ENCODE measurements around the gene KCNG2.
"Not testable (repeated sequence)": the region's sequence is repeated elsewhere in the genome, so short reads cannot be mapped to it uniquely, and the experiment has no call there.

Gene KCNG2

DNA sequence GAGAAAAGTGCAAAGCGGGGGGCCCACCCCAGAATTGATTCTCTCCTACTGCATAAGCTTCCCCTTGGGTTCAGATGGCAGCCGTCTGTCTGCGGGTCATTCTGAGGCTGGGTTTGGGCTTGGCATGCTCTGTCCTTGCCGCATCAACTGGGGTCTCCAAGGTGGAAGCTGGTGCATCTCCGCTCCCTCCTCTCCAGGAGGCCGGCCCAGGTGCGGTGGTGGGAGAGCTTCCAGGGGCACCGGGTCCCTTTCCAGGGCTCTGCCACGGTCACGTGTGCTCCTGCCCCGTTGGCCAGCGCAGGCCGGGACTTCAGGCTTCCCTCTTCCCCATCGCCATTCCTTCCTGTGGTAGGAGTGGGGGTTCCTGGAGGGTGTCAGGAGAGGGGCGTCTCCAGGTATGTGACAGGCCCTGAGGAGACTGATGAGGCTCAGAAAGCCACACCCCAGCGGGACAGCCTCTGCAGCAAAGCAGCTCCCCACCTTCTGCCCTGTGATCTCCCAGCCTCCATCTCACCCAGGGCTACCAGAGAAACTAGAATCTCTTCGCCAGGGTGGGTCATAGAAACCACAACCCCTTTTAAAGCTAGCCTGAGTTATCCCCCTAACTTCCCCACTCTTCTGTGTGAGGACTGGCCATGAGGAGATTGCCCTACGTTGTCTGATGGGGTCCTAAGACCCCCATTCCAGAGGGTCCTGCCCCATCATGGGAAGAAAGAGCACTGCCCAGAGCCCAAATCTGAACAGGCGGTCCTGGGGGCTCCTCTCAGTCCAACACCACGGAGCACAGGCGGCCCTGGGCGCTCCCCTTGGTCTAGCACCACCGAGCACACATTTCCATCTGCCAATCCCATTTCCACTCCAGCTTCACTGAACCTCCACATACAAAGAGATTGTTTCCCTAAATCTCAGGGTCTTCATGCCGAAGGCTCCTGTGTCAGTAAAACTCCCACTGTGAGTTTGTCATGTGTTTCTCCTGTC, 77.1 kb downstream of the KCNG2 start:
- Histone ChIP-seq H3K36me3 (ENCODE audit: control insufficient read depth, insufficient read depth, low read length) (no peaks in the 10 kb centered on the region), H3K4me3 (ENCODE audit: extremely low read depth, insufficient read depth, low read length, poor library complexity, severe bottlenecking) (no peak overlapping the region), H3K9me3 (ENCODE audit: control insufficient read depth, low read length) (no peaks in the 10 kb centered on the region), H3K4me1 (ENCODE audit: control insufficient read depth, insufficient read depth, low read length, poor library complexity, severe bottlenecking) (no peaks in the 10 kb centered on the region), H3K27ac (ENCODE audit: low read depth, low read length, severe bottlenecking) (no peak overlapping the region)
- 87 to 88% methylated on average over 11 to 20 of the region's 24 CpGs for WGBS, 2 experiments (ENCODE audit: insufficient coverage in 2 of 2)

DNA sequence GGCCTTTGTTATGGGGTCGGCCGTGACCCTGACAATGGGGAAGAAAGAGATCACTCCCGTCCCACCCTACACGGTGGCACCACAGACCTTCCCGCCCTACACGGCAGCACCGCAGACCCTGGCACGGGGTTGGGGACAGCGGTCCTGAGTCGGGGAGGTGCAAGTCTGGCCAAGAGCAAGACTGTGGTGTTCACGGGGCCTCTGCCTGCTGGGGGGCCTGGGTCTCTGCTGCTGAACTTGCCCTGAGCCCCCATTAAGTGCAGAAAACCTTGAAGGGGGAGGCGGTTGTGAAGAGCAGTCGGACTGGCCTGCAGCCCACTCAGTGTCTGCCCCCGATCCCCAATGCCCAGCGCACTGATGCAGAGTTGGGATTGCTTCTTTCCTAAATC, 77.8 kb downstream of the KCNG2 start:
- Histone ChIP-seq H3K27ac (ENCODE audit: low read depth, low read length, severe bottlenecking) (no peak overlapping the region), H3K36me3 (ENCODE audit: control insufficient read depth, insufficient read depth, low read length) (no peaks in the 10 kb centered on the region), H3K4me3 (ENCODE audit: extremely low read depth, insufficient read depth, low read length, poor library complexity, severe bottlenecking) (no peak overlapping the region), H3K4me1 (ENCODE audit: control insufficient read depth, insufficient read depth, low read length, poor library complexity, severe bottlenecking) (no peaks in the 10 kb centered on the region), H3K9me3 (ENCODE audit: control insufficient read depth, low read length) (no peaks in the 10 kb centered on the region)
- 76 to 91% methylated on average over 15 of the region's 15 CpGs for WGBS, 2 experiments (ENCODE audit: insufficient coverage in 2 of 2)

DNA sequence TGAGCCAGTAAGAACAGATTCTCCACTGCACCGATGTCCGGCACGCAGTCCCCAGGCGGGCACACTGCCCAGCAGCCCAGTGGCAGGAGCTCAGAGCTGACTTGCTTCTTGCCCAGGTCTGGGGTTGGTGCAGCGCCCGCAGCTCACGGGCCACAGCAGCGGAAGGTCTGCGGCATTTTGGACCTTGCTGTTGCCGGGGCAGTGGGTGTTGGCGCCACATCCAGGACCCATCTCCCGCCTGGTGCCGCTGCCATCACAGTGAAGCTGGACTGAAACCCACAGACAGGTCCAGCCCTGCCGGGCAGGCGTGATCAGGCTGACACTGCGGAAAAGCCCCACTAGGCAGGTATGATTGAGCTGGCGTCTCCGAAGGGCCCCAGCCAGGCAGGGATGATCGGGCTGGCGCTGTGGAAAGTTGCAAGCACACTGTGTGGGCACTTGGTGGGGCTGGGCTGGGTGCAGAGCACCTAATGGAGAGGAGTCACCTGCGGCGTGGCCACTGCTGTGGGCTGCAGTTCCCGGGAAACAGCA, 78.3 kb downstream of the KCNG2 start:
- no peak overlapping the region for H3K4me3 ChIP-seq (ENCODE audit: extremely low read depth, insufficient read depth, low read length, poor library complexity, severe bottlenecking)
- 80 to 81% methylated on average over 23 of the region's 23 CpGs for WGBS, 2 experiments (ENCODE audit: insufficient coverage in 2 of 2)

DNA sequence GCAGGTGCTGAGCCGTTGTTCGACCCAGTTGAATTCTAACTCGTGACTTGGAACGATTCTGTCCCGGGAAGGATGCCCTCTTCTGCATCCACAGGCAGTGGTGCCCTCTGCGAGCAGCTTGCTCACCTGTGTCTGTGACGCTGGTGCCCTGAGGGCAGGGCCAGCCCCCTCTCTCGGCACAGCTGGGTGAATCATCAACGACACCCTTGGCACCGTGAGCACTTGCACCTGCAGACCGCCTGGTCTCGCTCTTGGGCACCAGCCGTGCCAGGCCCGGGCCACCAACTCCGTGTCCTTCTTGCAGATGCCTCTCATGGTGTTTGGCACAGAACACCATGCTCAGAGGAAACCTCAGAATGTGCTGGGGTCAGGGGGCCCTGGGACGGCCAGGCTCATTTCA, 78.8 kb downstream of the KCNG2 start:
- no peak overlapping the region for H3K27ac ChIP-seq (ENCODE audit: low read depth, low read length, severe bottlenecking)
- H3K36me3 ChIP-seq (ENCODE audit: control insufficient read depth, insufficient read depth, low read length): no peaks in the 10 kb centered on the region
- no peaks in the 10 kb centered on the region for H3K9me3 ChIP-seq (ENCODE audit: control insufficient read depth, low read length)
- H3K4me3 ChIP-seq (ENCODE audit: extremely low read depth, insufficient read depth, low read length, poor library complexity, severe bottlenecking): no peak overlapping the region
- H3K4me1 ChIP-seq (ENCODE audit: control insufficient read depth, insufficient read depth, low read length, poor library complexity, severe bottlenecking): no peaks in the 10 kb centered on the region
- 89 to 90% methylated on average over 16 of the region's 16 CpGs for WGBS, 2 experiments (ENCODE audit: insufficient coverage in 2 of 2)

More for the DNA sequence above, 78.3 kb downstream of the KCNG2 start:
- Histone ChIP-seq H3K36me3 (ENCODE audit: control insufficient read depth, insufficient read depth, low read length) (no peaks in the 10 kb centered on the region), H3K27ac (ENCODE audit: low read depth, low read length, severe bottlenecking) (no peak overlapping the region), H3K4me1 (ENCODE audit: control insufficient read depth, insufficient read depth, low read length, poor library complexity, severe bottlenecking) (no peaks in the 10 kb centered on the region), H3K9me3 (ENCODE audit: control insufficient read depth, low read length) (no peaks in the 10 kb centered on the region)

DNA sequence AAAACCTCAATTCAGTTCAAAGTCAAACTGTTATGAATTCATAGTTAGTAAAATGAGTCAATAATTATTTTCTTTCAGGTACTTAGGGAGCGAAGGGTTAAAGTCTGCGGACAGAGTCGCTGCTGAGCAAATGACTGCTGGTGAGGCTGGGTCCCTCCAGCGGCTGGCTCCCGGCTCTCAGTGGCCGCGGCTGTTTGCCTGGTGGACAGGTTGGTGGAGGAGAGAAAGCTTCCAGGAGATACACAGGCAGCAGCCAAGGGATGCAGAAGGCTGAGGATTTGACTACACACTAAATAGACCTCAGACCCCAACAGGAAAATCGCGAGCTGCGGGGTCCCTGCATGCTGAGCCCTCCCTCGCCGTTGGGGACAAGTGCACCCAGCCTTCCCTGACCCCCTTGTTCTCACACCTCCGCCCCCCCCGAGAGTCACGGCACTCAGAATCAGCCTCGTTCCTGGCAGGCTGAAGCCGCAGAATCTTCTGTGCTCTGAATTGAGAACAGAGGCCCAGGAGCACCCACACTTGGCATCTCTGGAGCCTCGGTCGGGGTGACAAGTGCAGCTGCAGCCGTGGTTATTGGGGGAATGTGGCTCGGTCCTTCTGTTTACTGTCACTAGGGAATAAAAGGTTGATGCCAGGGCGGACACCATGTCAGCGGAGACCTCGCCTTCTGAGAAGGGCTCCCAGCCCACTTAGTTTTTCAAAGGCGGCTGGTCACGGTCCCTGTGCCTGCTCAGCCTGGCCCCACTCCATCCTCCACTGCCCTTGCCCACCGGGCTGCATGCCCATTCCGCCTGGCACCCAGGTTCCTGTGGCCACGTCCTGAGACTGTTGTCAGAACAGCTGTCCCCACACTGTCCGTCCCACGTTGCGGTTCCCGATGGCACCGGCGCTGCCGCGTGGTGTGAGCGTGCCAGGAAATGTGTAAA, 79.7 kb downstream of the KCNG2 start:
- no peak overlapping the region for H3K4me3 ChIP-seq (ENCODE audit: extremely low read depth, insufficient read depth, low read length, poor library complexity, severe bottlenecking)
- no peaks in the 10 kb centered on the region for H3K36me3 ChIP-seq (ENCODE audit: control insufficient read depth, insufficient read depth, low read length)
- no peaks in the 10 kb centered on the region for H3K9me3 ChIP-seq (ENCODE audit: control insufficient read depth, low read length)
- H3K4me1 ChIP-seq (ENCODE audit: control insufficient read depth, insufficient read depth, low read length, poor library complexity, severe bottlenecking): no peaks in the 10 kb centered on the region
- WGBS, 2 experiments (ENCODE audit: insufficient coverage in 2 of 2): 69 to 76% methylated on average over 28 to 38 of the region's 38 CpGs
- H3K27ac ChIP-seq (ENCODE audit: low read depth, low read length, severe bottlenecking): no peak overlapping the region

DNA sequence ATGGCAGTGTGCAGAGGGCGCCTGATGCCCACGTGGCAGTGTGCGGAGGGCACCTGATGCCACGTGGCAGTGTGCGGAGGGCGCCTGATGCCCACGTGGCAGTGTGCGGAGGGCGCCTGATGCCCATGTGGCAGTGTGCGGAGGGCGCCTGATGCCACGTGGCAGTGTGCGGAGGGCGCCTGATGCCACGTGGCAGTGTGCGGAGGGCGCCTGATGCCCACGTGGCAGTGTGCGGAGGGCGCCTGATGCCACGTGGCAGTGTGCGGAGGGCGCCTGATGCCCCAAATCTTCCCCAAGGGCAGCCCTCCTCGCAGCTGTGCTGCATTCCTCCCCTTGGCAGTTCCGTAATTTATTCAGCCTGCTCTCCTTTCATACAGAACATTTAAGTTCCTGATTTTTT, 80.5 kb downstream of the KCNG2 start:
- 90 to 98% methylated on average over 15 to 16 of the region's 25 CpGs for WGBS, 2 experiments (ENCODE audit: insufficient coverage in 2 of 2)
- not testable (repeated sequence) for H3K9me3 ChIP-seq (ENCODE audit: control insufficient read depth, low read length); H3K4me1 ChIP-seq (ENCODE audit: control insufficient read depth, insufficient read depth, low read length, poor library complexity, severe bottlenecking); H3K27ac ChIP-seq (ENCODE audit: low read depth, low read length, severe bottlenecking); H3K4me3 ChIP-seq (ENCODE audit: extremely low read depth, insufficient read depth, low read length, poor library complexity, severe bottlenecking); H3K36me3 ChIP-seq (ENCODE audit: control insufficient read depth, insufficient read depth, low read length)

DNA sequence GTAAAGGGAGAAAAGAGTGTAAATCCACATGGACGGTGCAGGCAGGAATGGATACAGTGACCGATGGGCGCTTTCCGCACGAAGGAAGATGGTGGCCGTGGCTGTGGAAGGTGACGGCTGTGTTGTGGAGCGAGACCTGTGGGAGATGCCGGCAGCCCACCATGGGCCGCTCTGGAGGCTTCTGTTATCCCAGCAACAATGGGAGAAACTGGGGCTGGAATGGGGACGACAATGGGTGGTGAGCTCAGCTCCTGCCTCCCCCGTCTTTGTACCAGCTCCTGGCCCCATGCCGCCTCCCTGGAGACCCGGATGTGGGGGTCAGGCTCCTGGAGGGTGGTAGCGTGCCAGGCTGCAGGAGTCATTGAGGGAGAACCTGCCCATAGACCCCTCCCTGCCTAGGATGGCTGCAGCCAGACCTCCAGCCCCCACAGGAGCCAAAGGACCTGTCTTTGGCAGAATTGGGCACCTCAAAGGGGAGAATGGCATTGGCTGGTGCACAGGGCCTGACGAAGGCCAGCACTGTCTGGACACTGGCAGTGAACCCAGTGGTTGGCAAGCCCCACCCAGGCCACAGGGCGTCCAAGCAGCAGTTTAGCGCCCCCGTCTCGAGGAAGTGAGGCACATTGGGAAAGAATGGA, 81.1 kb downstream of the KCNG2 start:
- H3K9me3 ChIP-seq (ENCODE audit: control insufficient read depth, low read length): no peaks in the 10 kb centered on the region
- no peaks in the 10 kb centered on the region for H3K36me3 ChIP-seq (ENCODE audit: control insufficient read depth, insufficient read depth, low read length)
- no peaks in the 10 kb centered on the region for H3K4me1 ChIP-seq (ENCODE audit: control insufficient read depth, insufficient read depth, low read length, poor library complexity, severe bottlenecking)
- no peak overlapping the region for H3K27ac ChIP-seq (ENCODE audit: low read depth, low read length, severe bottlenecking)
- no peak overlapping the region for H3K4me3 ChIP-seq (ENCODE audit: extremely low read depth, insufficient read depth, low read length, poor library complexity, severe bottlenecking)
- 84 to 89% methylated on average over 17 to 19 of the region's 20 CpGs for WGBS, 2 experiments (ENCODE audit: insufficient coverage in 2 of 2)

DNA sequence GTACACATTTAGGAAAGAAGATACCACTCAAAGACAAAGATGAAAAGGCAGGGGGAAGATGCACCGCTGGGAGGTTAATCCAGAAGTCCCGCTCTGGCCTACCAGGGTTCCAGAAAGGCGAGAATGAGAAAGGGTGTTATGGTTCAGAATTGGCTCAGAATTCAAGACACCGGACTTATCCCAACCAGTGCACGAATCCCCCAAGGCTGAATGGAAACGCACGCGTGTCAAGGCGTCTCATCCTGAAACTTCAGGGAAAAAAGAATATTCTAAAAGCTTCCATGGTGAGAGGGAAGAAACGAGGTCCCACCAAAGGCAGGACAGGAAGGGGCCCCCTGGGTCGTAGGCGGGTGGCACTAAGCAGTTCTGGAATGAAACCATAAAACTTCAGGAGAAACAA, 81.8 kb downstream of the KCNG2 start:
- Histone ChIP-seq H3K36me3 (ENCODE audit: control insufficient read depth, insufficient read depth, low read length) (no peaks in the 10 kb centered on the region), H3K9me3 (ENCODE audit: control insufficient read depth, low read length) (no peaks in the 10 kb centered on the region), H3K4me1 (ENCODE audit: control insufficient read depth, insufficient read depth, low read length, poor library complexity, severe bottlenecking) (no peaks in the 10 kb centered on the region), H3K27ac (ENCODE audit: low read depth, low read length, severe bottlenecking) (no peak overlapping the region), H3K4me3 (ENCODE audit: extremely low read depth, insufficient read depth, low read length, poor library complexity, severe bottlenecking) (no peak overlapping the region)
- WGBS, 2 experiments (ENCODE audit: insufficient coverage in 2 of 2): 94% methylated on average over 12 of the region's 12 CpGs

DNA sequence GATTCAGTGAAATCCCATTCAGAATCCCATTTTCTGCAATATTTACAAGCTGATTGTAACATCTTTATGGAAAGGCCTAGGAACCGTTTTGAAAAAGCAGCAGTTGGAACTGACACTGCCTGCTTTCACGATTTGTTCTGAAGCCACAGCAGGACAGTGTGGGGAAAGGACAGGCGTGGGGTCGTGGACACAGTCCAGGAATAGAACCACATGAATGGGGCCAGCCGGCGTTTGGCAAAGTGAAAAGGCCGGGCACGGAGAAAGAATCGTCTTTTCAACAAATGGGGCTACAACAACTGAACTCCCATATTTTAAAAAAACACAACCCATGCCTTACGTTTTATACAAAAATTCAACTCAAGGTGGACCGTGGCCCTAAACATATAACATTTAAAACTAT, 84.0 kb downstream of the KCNG2 start:
- Histone ChIP-seq H3K4me1 (ENCODE audit: control insufficient read depth, insufficient read depth, low read length, poor library complexity, severe bottlenecking) (no peaks in the 10 kb centered on the region), H3K9me3 (ENCODE audit: control insufficient read depth, low read length) (no peaks in the 10 kb centered on the region), H3K27ac (ENCODE audit: low read depth, low read length, severe bottlenecking) (no peak overlapping the region), H3K36me3 (ENCODE audit: control insufficient read depth, insufficient read depth, low read length) (no peaks in the 10 kb centered on the region), H3K4me3 (ENCODE audit: extremely low read depth, insufficient read depth, low read length, poor library complexity, severe bottlenecking) (no peak overlapping the region)
- 92 to 94% methylated on average over 9 of the region's 11 CpGs for WGBS, 2 experiments (ENCODE audit: insufficient coverage in 2 of 2)

DNA sequence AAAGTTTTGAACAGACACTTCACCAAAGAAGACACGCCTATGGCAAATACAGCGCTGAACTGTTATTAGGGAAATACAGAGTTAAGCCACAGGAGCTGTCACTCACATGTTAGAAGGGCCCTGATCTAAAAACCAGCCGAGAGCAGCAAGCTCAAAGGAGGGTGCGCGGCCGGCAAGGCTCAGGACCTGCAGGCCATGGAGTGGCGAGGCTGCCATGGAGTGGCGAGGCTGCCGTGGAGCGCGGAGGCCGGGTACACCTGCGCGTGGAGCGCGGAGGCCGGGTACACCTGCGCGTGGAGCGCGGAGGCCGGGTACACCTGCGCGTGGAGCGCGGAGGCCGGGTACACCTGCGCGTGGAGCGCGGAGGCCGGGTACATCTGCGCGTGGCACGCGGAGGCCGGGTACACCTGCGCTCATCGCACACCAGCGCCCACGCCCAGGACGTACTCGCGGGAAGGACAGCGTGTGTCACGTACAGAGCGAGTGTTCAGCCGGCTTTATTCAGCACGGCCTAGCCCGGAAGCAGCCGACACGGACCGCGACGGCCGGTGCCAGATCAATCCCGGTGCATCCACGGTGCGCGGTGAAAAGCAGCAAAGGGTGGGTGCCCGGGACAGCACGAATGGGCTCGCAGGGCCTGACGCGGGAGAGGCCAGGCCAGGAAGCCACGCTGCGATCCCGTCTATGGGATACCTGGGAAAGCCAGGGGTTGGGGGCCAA, 84.9 kb downstream of the KCNG2 start:
- Histone ChIP-seq H3K4me1 (ENCODE audit: control insufficient read depth, insufficient read depth, low read length, poor library complexity, severe bottlenecking) (no peaks in the 10 kb centered on the region), H3K9me3 (ENCODE audit: control insufficient read depth, low read length) (no peaks in the 10 kb centered on the region), H3K27ac (ENCODE audit: low read depth, low read length, severe bottlenecking) (no peak overlapping the region), H3K4me3 (ENCODE audit: extremely low read depth, insufficient read depth, low read length, poor library complexity, severe bottlenecking) (no peak overlapping the region), H3K36me3 (ENCODE audit: control insufficient read depth, insufficient read depth, low read length) (no peaks in the 10 kb centered on the region)
- 96% methylated on average over 55 to 68 of the region's 68 CpGs for WGBS, 2 experiments (ENCODE audit: insufficient coverage in 2 of 2)

All from mesodermal cell (in vitro differentiated cells).